ENCODE measurements around the gene DSCAML1. TPM values are rescaled to one million over a fixed set of nuclear protein-coding genes. Genes with fewer than 3 reads are reported as not detected.

Gene DSCAML1
- total and polyA plus RNA-seq, 9 of the 15 experiments (the other 6 are each of a cell fraction or from before 2014, with no cell fraction given), result not detected

- TF ChIP-seq MCM2 (IDR thresholded peaks at IDR 0.05; ENCODE audit: low read depth) (no peak), TFE3 (CRISPR knock-in tag; IDR thresholded peaks at IDR 0.05) (no peak), HOXB6 (CRISPR knock-in tag; IDR thresholded peaks at IDR 0.05; ENCODE audit: borderline replicate concordance) (no peak), EP300 (IDR thresholded peaks at IDR 0.05; ENCODE audit: low read length) (no peak)
Observed at GRCh38 chr11:117647872-117648271, 149.1 kb downstream of the DSCAML1 start (continued).

- no TSS peak for BruUV-seq (replicated peaks)
- no peaks in the 10 kb centered on the region for H3K4me1 ChIP-seq (replicated peaks in 1 of 2; ENCODE audit: control insufficient read depth in 2 of 2, insufficient read depth in 2 of 2, low read length in 2 of 2)
- H3K27ac ChIP-seq (ENCODE audit: extremely low read depth, low read depth, low read length), result no peak overlapping the region
- ChIA-PET POLR2A (no interaction called here), CTCF (ENCODE audit: low intra/inter-chr PET ratio) (no interaction called here)
- H3K36me3 ChIP-seq (ENCODE audit: control insufficient read depth, insufficient read depth, low read length), result no peaks in the 10 kb centered on the region
- no peak overlapping the region for H3K4me2 ChIP-seq (ENCODE audit: insufficient read depth, low read length)
- H3K9me3 ChIP-seq (replicated peaks; ENCODE audit: control insufficient read depth, insufficient read depth, low read depth, low read length), result no peaks in the 10 kb centered on the region
- WGBS (ENCODE audit: insufficient coverage, low coverage, missing lambda C conversion rate), result 0% methylated on average over 2 of the region's 3 CpGs
- DNase-seq (ENCODE audit: extremely low read depth in 1 of 4, low spot score in 3 of 4) (no peak), ATAC-seq (no peak), FAIRE-seq (no peak)
- H3K9me1 ChIP-seq (ENCODE audit: control insufficient read depth, insufficient read depth, low read length), result no peaks in the 10 kb centered on the region
- in situ Hi-C loops (cut with MboI) (no loop called here), intact Hi-C loops (cut with micrococcal nuclease) (no loop called here)
- H3K4me3 ChIP-seq, result no peak overlapping the region
- peaks cover 15 to 69% of the 10 kb centered on the region in 2 experiments; a peak in 4 of 5 replicates for H3K27me3 ChIP-seq (ENCODE audit: control insufficient read depth in 2 of 2, insufficient read depth in 2 of 2, low read length in 2 of 2)
- H3K79me2 ChIP-seq (ENCODE audit: control insufficient read depth, insufficient read depth, low read length), result no peaks in the 10 kb centered on the region
- H3K9ac ChIP-seq (ENCODE audit: insufficient read depth in 1 of 2, low read depth in 2 of 2, low read length in 2 of 2), result no peak overlapping the region
- H2AFZ ChIP-seq (ENCODE audit: low read depth, low read length), result no peak overlapping the region
- peaks cover 6% of the 10 kb centered on the region; the same call in 1 of the 2 replicates for H4K20me1 ChIP-seq (replicated peaks; ENCODE audit: control insufficient read depth, insufficient read depth, low read length)
- no peak for TF ChIP-seq SREBF1 (IDR thresholded peaks at IDR 0.05; ENCODE audit: borderline replicate concordance, low read depth, low read length)
- TF ChIP-seq E4F1 (CRISPR knock-in tag; IDR thresholded peaks at IDR 0.05; ENCODE audit: borderline replicate concordance), result no peak
- no peak for TF ChIP-seq C11orf30 (IDR thresholded peaks at IDR 0.05; ENCODE audit: low read depth)
- TF ChIP-seq MLX (CRISPR knock-in tag; conservative IDR thresholded peaks at IDR 0.05), result no peak
- TF ChIP-seq ZNF197 (CRISPR knock-in tag; IDR thresholded peaks at IDR 0.05; ENCODE audit: low read depth), result no peak
- no peak for TF ChIP-seq SAFB (IDR thresholded peaks at IDR 0.05; ENCODE audit: borderline replicate concordance, low read depth, low read length)
- TF ChIP-seq MECOM (CRISPR knock-in tag; IDR thresholded peaks at IDR 0.05), result no peak
- no peak for TF ChIP-seq HMBOX1 (IDR thresholded peaks at IDR 0.05)
- TF ChIP-seq HDAC6 (IDR thresholded peaks at IDR 0.05; ENCODE audit: low read depth, low read length), result no peak
- no peak for TF ChIP-seq TBP (optimal IDR thresholded peaks at IDR 0.05; ENCODE audit: low read depth, low read length)
- TF ChIP-seq CBFB (CRISPR knock-in tag; IDR thresholded peaks at IDR 0.05), result no peak
- no peak for TF ChIP-seq HLTF (IDR thresholded peaks at IDR 0.05)
- no peak for TF ChIP-seq PYGO2 (tag; IDR thresholded peaks at IDR 0.05)
- no peak for TF ChIP-seq KAT8 (IDR thresholded peaks at IDR 0.05; ENCODE audit: low read depth)
Observed at GRCh38 chr11:117647207-117647606, 149.8 kb downstream of the DSCAML1 start.

All from K562 (cell line).